RWPE2 (cell line): ENCODE data around the gene ST8SIA1.

Experiments used
- ATAC-seq: fragments of 200-7000 bp; cut with Tn5 transposase; 3 replicates; pipeline ENCODE4 v1.9.1; 2021; ENCODE audit warnings: low read depth
- DNase-seq: peaks from one replicate; pipeline ENCODE4 v3.0.0-alpha.2; 2020; ENCODE audit warnings: low spot score
- H3K27ac ChIP-seq: fragments of 450-650 bp; 2 replicates; pipeline ENCODE4 v1.5.1; 2017; ENCODE audit warnings: mild to moderate bottlenecking; ENCODE audit not compliant: poor library complexity, severe bottlenecking
- H3K27me3 ChIP-seq: fragments of 250-450 bp; sonication (Bioruptor Pico); 2 replicates; pipeline ENCODE4 v1.5.1; 2021; ENCODE audit warnings: mild to moderate bottlenecking, moderate library complexity; ENCODE audit not compliant: insufficient read depth, poor library complexity, severe bottlenecking
- H3K36me3 ChIP-seq: fragments of 250-450 bp; sonication (Bioruptor Pico); 2 replicates; pipeline ENCODE4 v1.5.1; 2020; ENCODE audit warnings: low read depth, mild to moderate bottlenecking, moderate library complexity
- H3K4me1 ChIP-seq: fragments of 250-450 bp; sonication (Bioruptor Pico); 2 replicates; pipeline ENCODE4 v1.5.1; 2021; ENCODE audit warnings: mild to moderate bottlenecking, moderate library complexity; ENCODE audit not compliant: insufficient read depth, poor library complexity, severe bottlenecking
- H3K4me3 ChIP-seq: fragments of 250-450 bp; sonication (Bioruptor Pico); 2 replicates; pipeline ENCODE4 v1.5.1; 2021; ENCODE audit warnings: mild to moderate bottlenecking, moderate library complexity; ENCODE audit not compliant: severe bottlenecking
- H3K9me3 ChIP-seq: fragments of 250-450 bp; sonication (Bioruptor Pico); 2 replicates; pipeline ENCODE4 v1.5.1; 2021; ENCODE audit warnings: mild to moderate bottlenecking, moderate library complexity; ENCODE audit not compliant: severe bottlenecking
- CTCF ChIP-seq: fragments of 450-650 bp; IDR thresholded peaks from one replicate; pipeline ENCODE4 v1.5.1; 2017; ENCODE audit warnings: mild to moderate bottlenecking, moderate library complexity; ENCODE audit not compliant: poor library complexity, severe bottlenecking

ST8SIA1 gene

GRCh38 chr12:22282283-22282682, 52.2 kb downstream of the ST8SIA1 start:
- no peak for TF ChIP-seq CTCF
- Histone ChIP-seq H3K4me3 (no peak overlapping the region), H3K36me3 (no peaks in the 10 kb centered on the region), H3K9me3 (no peaks in the 10 kb centered on the region), H3K27ac (peak overlapping the region; percentile 60), H3K27me3 (no peaks in the 10 kb centered on the region), H3K4me1 (peaks cover 20% of the 10 kb centered on the region)
- no peak for DNase-seq
- ATAC-seq: peak; percentile 77; the same call in 2 of the 3 replicates

GRCh38 chr12:22276867-22277266, 57.6 kb downstream of the ST8SIA1 start:
- DNase-seq: no peak
- Histone ChIP-seq H3K4me1 (peaks cover 15% of the 10 kb centered on the region), H3K27ac (peak overlapping the region; percentile 64), H3K27me3 (no peaks in the 10 kb centered on the region), H3K4me3 (no peak overlapping the region), H3K9me3 (no peaks in the 10 kb centered on the region), H3K36me3 (no peaks in the 10 kb centered on the region)
- TF ChIP-seq CTCF: no peak
- ATAC-seq: no peak

GRCh38 chr12:22276313-22276712, 58.2 kb downstream of the ST8SIA1 start:
- H3K9me3 ChIP-seq: no peaks in the 10 kb centered on the region

GRCh38 chr12:22275843-22276242, 58.7 kb downstream of the ST8SIA1 start:
- H3K4me1 ChIP-seq: peaks cover 23% of the 10 kb centered on the region
- ATAC-seq (peak; percentile 97), DNase-seq (peak; percentile 82)
- peak overlapping the region; percentile 64 for H3K27ac ChIP-seq
- H3K36me3 ChIP-seq: no peaks in the 10 kb centered on the region
- no peak overlapping the region for H3K4me3 ChIP-seq
- H3K9me3 ChIP-seq: no peaks in the 10 kb centered on the region
- H3K27me3 ChIP-seq: no peaks in the 10 kb centered on the region
- TF ChIP-seq CTCF: no peak

More at GRCh38 chr12:22276313-22276712, 58.2 kb downstream of the ST8SIA1 start:
- Histone ChIP-seq H3K27me3 (no peaks in the 10 kb centered on the region), H3K36me3 (no peaks in the 10 kb centered on the region), H3K4me1 (peaks cover 19% of the 10 kb centered on the region), H3K4me3 (no peak overlapping the region), H3K27ac (peak overlapping the region; percentile 64)
- DNase-seq (no peak), ATAC-seq (no peak; the same call in 2 of the 3 replicates)
- TF ChIP-seq CTCF: no peak

GRCh38 chr12:22272335-22273151, 62.0 kb downstream of the ST8SIA1 start:
- Histone ChIP-seq H3K4me3 (no peak overlapping the region), H3K27ac (no peak overlapping the region), H3K4me1 (peaks cover 26% of the 10 kb centered on the region), H3K27me3 (no peaks in the 10 kb centered on the region), H3K36me3 (no peaks in the 10 kb centered on the region), H3K9me3 (no peaks in the 10 kb centered on the region)
- DNase-seq (no peak), ATAC-seq (no peak)
- TF ChIP-seq CTCF: no peak
